GM18909 (cell line): ENCODE data around the gene FRS3.

ENCODE experiments used
- ATAC-seq: cut with Tn5 transposase; IDR thresholded peaks from one replicate; pipeline ENCODE4 v1.9.1; 2021; ENCODE audit warnings: mild to moderate bottlenecking; ENCODE audit not compliant: unreplicated experiment, poor library complexity

FRS3 gene

GRCh38 chr6:41732149-41732548 lies 47.6 kb downstream of the FRS3 start:
- no peak for ATAC-seq

GRCh38 chr6:41731561-41732086 lies 48.1 kb downstream of the FRS3 start:
- no peak for ATAC-seq

GRCh38 chr6:41730531-41731436 lies 48.9 kb downstream of the FRS3 start:
- no peak for ATAC-seq

- no peak for ATAC-seq
These were observed 50.1 kb downstream of the FRS3 start for GRCh38 chr6:41729624-41730023.

- no peak for ATAC-seq
These were observed 50.7 kb downstream of the FRS3 start for GRCh38 chr6:41728954-41729353.

GRCh38 chr6:41728073-41728936 lies 51.4 kb downstream of the FRS3 start:
- ATAC-seq, result no peak

- ATAC-seq, result no peak
These were observed 52.0 kb downstream of the FRS3 start for GRCh38 chr6:41727705-41728072.

GRCh38 chr6:41726876-41727275 lies 52.8 kb downstream of the FRS3 start:
- ATAC-seq, result no peak

GRCh38 chr6:41724586-41725501 lies 54.9 kb downstream of the FRS3 start:
- no peak for ATAC-seq

GRCh38 chr6:41724228-41724580 lies 55.5 kb downstream of the FRS3 start:
- no peak for ATAC-seq

- ATAC-seq, result peak; percentile 66
These were observed 56.0 kb downstream of the FRS3 start for GRCh38 chr6:41723530-41724227.

GRCh38 chr6:41722969-41723529 lies 56.7 kb downstream of the FRS3 start:
- ATAC-seq, result no peak

- no peak for ATAC-seq
These were observed 58.3 kb downstream of the FRS3 start for GRCh38 chr6:41721414-41721813.

- ATAC-seq, result no peak
These were observed 58.9 kb downstream of the FRS3 start for GRCh38 chr6:41720783-41721182.

GRCh38 chr6:41720262-41720620 lies 59.5 kb downstream of the FRS3 start:
- no peak for ATAC-seq
